CD14-positive monocyte (primary cell): ENCODE measurements around the gene KBTBD12. TPM values are rescaled to one million over a fixed set of nuclear protein-coding genes. Genes with fewer than 3 reads are reported as not detected.

Source experiments
- DNase-seq, 3 donors: peaks; one replicate each; pipeline ENCODE4 v3.0.0-alpha.2; 2011 to 2022
- H2AFZ ChIP-seq: 2 replicates; pipeline ENCODE4 v1.6.0; 2012; ENCODE audit warnings: mild to moderate bottlenecking, low read depth, low read length, inconsistent platforms; ENCODE audit not compliant: insufficient read depth, poor library complexity, severe bottlenecking
- H3K27ac ChIP-seq, 2 donors: 1 replicate in 1 of 2; 2 replicates in 1 of 2; pipeline ENCODE4 v1.5.1; 2012 to 2013; ENCODE audit warnings: low read length in 2 of 2, control low read depth in 1 of 2, inconsistent platforms in 1 of 2, low read depth in 1 of 2, mild to moderate bottlenecking in 1 of 2
- H3K27me3 ChIP-seq, 2 donors: one replicate each; pipeline versions ENCODE4 v1.6.0 to v1.6.1; 2011 to 2013; ENCODE audit warnings: low read length in 2 of 2; ENCODE audit not compliant: control insufficient read depth in 2 of 2, insufficient read depth in 2 of 2
- H3K36me3 ChIP-seq, 2 donors: replicated peaks in 1 of 2; 1 replicate in 1 of 2; 2 replicates in 1 of 2; pipeline versions ENCODE4 v1.5.1 to v1.6.1; 2012 to 2013; ENCODE audit warnings: low read length in 2 of 2, control low read depth in 1 of 2, inconsistent platforms in 1 of 2, mild to moderate bottlenecking in 1 of 2; ENCODE audit not compliant: insufficient read depth in 2 of 2, control insufficient read depth in 1 of 2
- H3K4me1 ChIP-seq, 2 donors: 1 replicate in 1 of 2; 2 replicates in 1 of 2; pipeline versions ENCODE4 v1.5.1 to v1.6.1; 2012 to 2013; ENCODE audit warnings: low read length in 2 of 2, control low read depth in 1 of 2, inconsistent platforms in 1 of 2, mild to moderate bottlenecking in 1 of 2, moderate library complexity in 1 of 2; ENCODE audit not compliant: insufficient read depth in 2 of 2, control insufficient read depth in 1 of 2
- H3K4me2 ChIP-seq: replicated peaks from 2 replicates; pipeline ENCODE3; 2012; ENCODE audit warnings: low read length, moderate library complexity, mild to moderate bottlenecking; ENCODE audit not compliant: poor library complexity, severe bottlenecking; ENCODE audit errors: extremely low read depth
- H3K4me3 ChIP-seq, 3 experiments: fragments of 200-600 bp in 1 of 3; sonication (generic) in 1 of 3; replicated peaks in 1 of 3; 1 replicate in 2 of 3; 2 replicates in 1 of 3; pipeline ENCODE4 v1.5.1; 2011 to 2013; ENCODE audit warnings: low read length in 3 of 3, mild to moderate bottlenecking in 3 of 3, control low read depth in 2 of 3, low read depth in 2 of 3, inconsistent platforms in 1 of 3, moderate library complexity in 1 of 3
- H3K79me2 ChIP-seq: 2 replicates; pipeline ENCODE4 v1.6.0; 2012; ENCODE audit warnings: mild to moderate bottlenecking, control low read depth, inconsistent platforms, low read length, moderate library complexity; ENCODE audit not compliant: insufficient read depth
- H3K9ac ChIP-seq: 2 replicates; pipeline ENCODE4 v1.6.0; 2017; ENCODE audit warnings: low read length, mild to moderate bottlenecking; ENCODE audit not compliant: insufficient read depth, poor library complexity, severe bottlenecking
- H3K9me3 ChIP-seq, 2 donors: replicated peaks in 1 of 2; 1 replicate in 1 of 2; 2 replicates in 1 of 2; pipeline versions ENCODE4 v1.5.1 to v1.6.1; 2012 to 2013; ENCODE audit warnings: low read length in 2 of 2, control low read depth in 1 of 2; ENCODE audit not compliant: control insufficient read depth in 1 of 2, insufficient read depth in 1 of 2
- H4K20me1 ChIP-seq: 2 replicates; pipeline ENCODE4 v1.6.0; 2012; ENCODE audit warnings: mild to moderate bottlenecking, low read length, control low read depth, moderate library complexity; ENCODE audit not compliant: insufficient read depth
- H3K27ac Mint-ChIP-seq, 7 donors: one replicate each; pipeline ENCODE4 v1.8.0; 2020; ENCODE audit warnings: mild to moderate bottlenecking in 7 of 7, mixed read lengths in 7 of 7, moderate library complexity in 6 of 7, inconsistent platforms in 2 of 7
- H3K27me3 Mint-ChIP-seq, 3 donors: one replicate each; pipeline ENCODE4 v1.8.0; 2021 to 2022; ENCODE audit warnings: low read depth in 3 of 3, mild to moderate bottlenecking in 3 of 3, mixed read lengths in 3 of 3, moderate library complexity in 3 of 3, inconsistent platforms in 1 of 3
- H3K36me3 Mint-ChIP-seq, 2 donors: one replicate each; pipeline ENCODE4 v1.8.0; 2020; ENCODE audit warnings: mixed read lengths in 2 of 2, inconsistent platforms in 1 of 2, mild to moderate bottlenecking in 1 of 2
- H3K4me1 Mint-ChIP-seq: one replicate; pipeline ENCODE4 v1.8.0; 2020; ENCODE audit warnings: mild to moderate bottlenecking, mixed read lengths
- H3K4me3 Mint-ChIP-seq, 2 donors: one replicate each; pipeline ENCODE4 v1.8.0; 2020; ENCODE audit warnings: mild to moderate bottlenecking in 2 of 2, mixed read lengths in 2 of 2, moderate library complexity in 1 of 2
- H3K9me3 Mint-ChIP-seq, 7 donors: one replicate each; pipeline ENCODE4 v1.8.0; 2020 to 2022; ENCODE audit warnings: mixed read lengths in 7 of 7, mild to moderate bottlenecking in 6 of 7, moderate library complexity in 6 of 7, inconsistent platforms in 2 of 7
- WGBS: methylation state at CpG from one replicate; pipeline ENCODE4 v1.1.5; 2013; ENCODE audit warnings: missing lambda C conversion rate; ENCODE audit not compliant: insufficient coverage; 5-methylcytosine and 5-hydroxymethylcytosine counted together
- intact Hi-C, 2 donors: fragments of 100-400 bp; cut with micrococcal nuclease; formaldehyde crosslinking; loops; one replicate each; pipeline versions ENCODE4 v1.15.0 to v1.15.1; 2023
- polyA plus RNA-seq, 3 donors: library from polyadenylated mRNA; depleted of rRNA in 1 of 3; unstranded in 2 of 3; stranded (reverse) in 1 of 3; fragments of 300-500 nt in 2 of 3; fragments of >200 nt in 1 of 3; fragmentation: Illumina TruSeq in 2 of 3; gene quantifications; 1 replicate in 2 of 3; 2 replicates in 1 of 3; pipeline ENCODE4 v1.2.3, GENCODE V29; 2012 to 2021
- TF ChIP-seq, protein P1 (sequence below): fragments of 200-600 bp; IDR thresholded peaks from one replicate; pipeline ENCODE4 v1.8.0; 2022; ENCODE audit warnings: antibody characterized with exemption, mild to moderate bottlenecking

KBTBD12 gene
- polyA plus RNA-seq, 3 donors, result not detected

- no peaks in the 10 kb centered on the region for H4K20me1 ChIP-seq
- no peaks in the 10 kb centered on the region for H3K9me3 ChIP-seq
- Mint-ChIP-seq H3K36me3 (no peaks in the 10 kb centered on the region), H3K27ac (no peak overlapping the region), H3K27me3 (peaks cover 9 to 17% (median 13%) of the 10 kb centered on the region in 3 donors), H3K4me3 (no peak overlapping the region), H3K4me1 (no peaks in the 10 kb centered on the region), H3K9me3 (peaks cover 0 to 4% (median 0%) of the 10 kb centered on the region in 7 donors)
- no peak overlapping the region for H3K27ac ChIP-seq
- 96% methylated on average over 8 of the region's 8 CpGs for WGBS
- H3K79me2 ChIP-seq, result no peaks in the 10 kb centered on the region
- intact Hi-C loops, result no loop called here
- no peaks in the 10 kb centered on the region for H3K27me3 ChIP-seq
- H3K9ac ChIP-seq, result no peak overlapping the region
- TF ChIP-seq, protein P1, sequence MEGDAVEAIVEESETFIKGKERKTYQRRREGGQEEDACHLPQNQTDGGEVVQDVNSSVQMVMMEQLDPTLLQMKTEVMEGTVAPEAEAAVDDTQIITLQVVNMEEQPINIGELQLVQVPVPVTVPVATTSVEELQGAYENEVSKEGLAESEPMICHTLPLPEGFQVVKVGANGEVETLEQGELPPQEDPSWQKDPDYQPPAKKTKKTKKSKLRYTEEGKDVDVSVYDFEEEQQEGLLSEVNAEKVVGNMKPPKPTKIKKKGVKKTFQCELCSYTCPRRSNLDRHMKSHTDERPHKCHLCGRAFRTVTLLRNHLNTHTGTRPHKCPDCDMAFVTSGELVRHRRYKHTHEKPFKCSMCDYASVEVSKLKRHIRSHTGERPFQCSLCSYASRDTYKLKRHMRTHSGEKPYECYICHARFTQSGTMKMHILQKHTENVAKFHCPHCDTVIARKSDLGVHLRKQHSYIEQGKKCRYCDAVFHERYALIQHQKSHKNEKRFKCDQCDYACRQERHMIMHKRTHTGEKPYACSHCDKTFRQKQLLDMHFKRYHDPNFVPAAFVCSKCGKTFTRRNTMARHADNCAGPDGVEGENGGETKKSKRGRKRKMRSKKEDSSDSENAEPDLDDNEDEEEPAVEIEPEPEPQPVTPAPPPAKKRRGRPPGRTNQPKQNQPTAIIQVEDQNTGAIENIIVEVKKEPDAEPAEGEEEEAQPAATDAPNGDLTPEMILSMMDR, result no peak
- no peak overlapping the region for H3K4me3 ChIP-seq
- DNase-seq, result no peak
- H2AFZ ChIP-seq, result no peak overlapping the region
- no peak overlapping the region for H3K4me2 ChIP-seq
- H3K36me3 ChIP-seq, result no peaks in the 10 kb centered on the region
- H3K4me1 ChIP-seq, result no peaks in the 10 kb centered on the region
These were observed 89.6 kb downstream of the KBTBD12 start for GRCh38 chr3:128004661-128005060.

DNA sequence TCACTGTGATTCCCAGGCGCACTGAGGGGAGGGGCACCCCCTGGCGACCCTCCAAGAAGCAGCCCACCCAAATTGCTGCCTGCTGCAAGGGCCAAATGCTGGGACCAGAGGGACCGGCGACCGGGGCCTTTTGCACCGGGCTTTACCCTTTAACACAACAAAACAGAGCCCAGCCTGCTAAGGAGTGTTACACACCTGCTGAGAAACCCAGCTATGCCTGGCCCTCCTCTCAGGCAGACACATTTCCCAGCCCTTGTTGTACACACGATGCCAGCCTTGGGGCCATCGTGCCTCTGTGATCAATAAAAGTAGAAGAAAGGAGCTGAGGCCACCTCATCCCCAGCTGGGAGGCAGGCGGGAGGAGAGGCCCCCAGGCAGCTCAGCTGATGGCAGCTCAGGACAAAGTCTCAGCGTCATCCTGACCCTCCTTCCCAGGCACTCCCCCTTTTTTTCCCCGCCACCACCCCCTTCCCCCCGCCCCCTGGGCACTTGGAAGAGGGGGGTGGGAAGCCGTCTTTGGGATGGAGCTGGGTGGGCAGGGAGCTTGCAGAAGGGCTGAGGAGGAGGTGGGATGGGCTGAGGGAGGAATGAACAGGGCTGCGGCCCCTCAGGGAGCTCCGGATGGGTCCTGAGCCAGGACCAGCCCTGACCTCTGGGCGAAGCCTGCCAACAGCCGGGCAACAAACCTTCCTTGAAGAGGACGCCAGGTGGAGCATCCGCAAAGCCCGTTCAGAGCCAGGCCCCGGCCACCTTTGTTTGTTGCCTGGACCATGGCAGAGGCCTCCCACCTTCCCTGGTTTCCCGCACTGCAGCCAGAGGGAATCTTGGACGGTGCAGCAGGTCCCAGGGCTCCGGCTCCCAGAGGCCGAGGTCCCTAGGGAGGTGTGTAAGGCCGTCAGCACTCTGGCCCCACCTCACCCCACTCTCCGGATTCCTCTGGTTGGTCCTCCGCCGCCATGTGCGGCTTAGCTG, 91.3 kb downstream of the KBTBD12 start:
- peaks cover 0 to 2% (median 0%) of the 10 kb centered on the region in 7 donors for H3K9me3 Mint-ChIP-seq
- no peak overlapping the region for H3K27ac ChIP-seq
- no peaks in the 10 kb centered on the region for H3K36me3 Mint-ChIP-seq
- 70% methylated on average over 23 of the region's 30 CpGs for WGBS
- H3K9ac ChIP-seq, result no peak overlapping the region
- H3K4me1 Mint-ChIP-seq, result no peaks in the 10 kb centered on the region
- no peak overlapping the region for H3K4me2 ChIP-seq
- intact Hi-C loops, result no loop called here
- no peaks in the 10 kb centered on the region for H3K36me3 ChIP-seq
- no peaks in the 10 kb centered on the region for H3K79me2 ChIP-seq
- no peaks in the 10 kb centered on the region for H3K9me3 ChIP-seq
- no peaks in the 10 kb centered on the region for H4K20me1 ChIP-seq
- H3K27me3 Mint-ChIP-seq, result peaks cover 9 to 17% (median 15%) of the 10 kb centered on the region in 3 donors
- DNase-seq, result no peak
- no peak overlapping the region for H3K4me3 Mint-ChIP-seq
- H3K4me3 ChIP-seq, result no peak overlapping the region
- no peaks in the 10 kb centered on the region for H3K4me1 ChIP-seq
- H3K27me3 ChIP-seq, result no peaks in the 10 kb centered on the region
- no peak overlapping the region for H3K27ac Mint-ChIP-seq
- no peak overlapping the region for H2AFZ ChIP-seq
- TF ChIP-seq, protein P1, result no peak
